ENCODE results near the gene PREP.

Gene PREP

GRCh38 chr6:105276374-105276773 lies 126.5 kb downstream of the PREP start:
- H3K9me3 ChIP-seq (ENCODE audit: control insufficient read depth, low read length) = no peaks in the 10 kb centered on the region
- no peak overlapping the region for H2BK12ac ChIP-seq (ENCODE audit: low read length in 2 of 2)
- H2BK15ac ChIP-seq (ENCODE audit: low read depth, poor library complexity, severe bottlenecking) = no peak overlapping the region
- H3K18ac ChIP-seq (ENCODE audit: low read depth in 1 of 2, low read length in 2 of 2) = no peak overlapping the region
- 100% methylated on average over 2 of the region's 3 CpGs for WGBS
- H2AK5ac ChIP-seq (ENCODE audit: low read length, severe bottlenecking) = no peak overlapping the region
- H3K9ac ChIP-seq (ENCODE audit: low read length) = no peak overlapping the region
- no peak overlapping the region for H4K91ac ChIP-seq (ENCODE audit: low read length)
- H3K23ac ChIP-seq (ENCODE audit: low read length in 2 of 2) = no peak overlapping the region
- H3K79me1 ChIP-seq (replicated peaks; ENCODE audit: low read length, poor library complexity, severe bottlenecking) = no peaks in the 10 kb centered on the region
- H3K4ac ChIP-seq (ENCODE audit: low read depth in 1 of 2, low read length in 2 of 2) = no peak overlapping the region
- H3K4me1 ChIP-seq (ENCODE audit: control insufficient read depth, insufficient read depth, low read depth, low read length) = no peaks in the 10 kb centered on the region
- H3K4me2 ChIP-seq (ENCODE audit: low read length, poor library complexity, severe bottlenecking) = no peak overlapping the region
- H2AFZ ChIP-seq (ENCODE audit: low read depth, low read length) = no peak overlapping the region
- H2BK5ac ChIP-seq (ENCODE audit: low read depth, low read length, poor library complexity, severe bottlenecking) = no peak overlapping the region
- no peak overlapping the region for H3K14ac ChIP-seq (ENCODE audit: low read length in 2 of 2)
- no peak overlapping the region for H3K27ac ChIP-seq (ENCODE audit: low read length, poor library complexity, severe bottlenecking)
- no peak for DNase-seq
- no peak overlapping the region for H4K8ac ChIP-seq (ENCODE audit: low read length)
- peaks cover 22 to 53% of the 10 kb centered on the region in 2 experiments for H3K36me3 ChIP-seq (ENCODE audit: control insufficient read depth in 1 of 2, insufficient read depth in 2 of 2, low read depth in 1 of 2, low read length in 2 of 2)
- no peak overlapping the region for H2BK120ac ChIP-seq (ENCODE audit: low read depth, low read length)
- no peaks in the 10 kb centered on the region for H3K27me3 ChIP-seq (ENCODE audit: control insufficient read depth in 1 of 2, insufficient read depth in 1 of 2, low read length in 2 of 2)
- no peak overlapping the region for H3K4me3 ChIP-seq (ENCODE audit: insufficient read depth in 1 of 2, low read depth in 1 of 2, low read length in 2 of 2)

DNA sequence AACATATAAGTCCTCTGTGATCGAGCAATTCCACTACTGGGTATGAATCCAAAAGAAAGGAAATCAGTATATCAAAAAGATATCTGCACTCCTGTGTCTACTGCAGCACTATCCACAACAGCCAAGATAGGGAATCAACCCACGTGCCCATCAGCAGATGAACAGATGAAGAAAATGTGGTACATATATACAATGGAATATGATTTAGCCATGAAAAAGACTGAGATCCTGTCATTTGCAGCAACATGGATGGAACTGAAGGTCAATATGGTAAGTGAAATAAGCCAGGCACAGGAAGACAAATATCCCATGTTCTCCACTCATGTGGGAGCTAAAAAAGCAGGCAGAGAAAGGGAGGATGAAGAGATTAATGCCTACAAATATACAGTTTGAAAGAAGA lies 127.3 kb downstream of the PREP start:
- H4K91ac ChIP-seq (ENCODE audit: low read length) = no peak overlapping the region
- H3K4ac ChIP-seq (ENCODE audit: low read depth in 1 of 2, low read length in 2 of 2) = no peak overlapping the region
- H3K18ac ChIP-seq (ENCODE audit: low read depth in 1 of 2, low read length in 2 of 2) = no peak overlapping the region
- no peak overlapping the region for H3K14ac ChIP-seq (ENCODE audit: low read length in 2 of 2)
- 92% methylated on average over 2 of the region's 2 CpGs for WGBS
- no peaks in the 10 kb centered on the region for H3K79me1 ChIP-seq (replicated peaks; ENCODE audit: low read length, poor library complexity, severe bottlenecking)
- no peak overlapping the region for H2BK12ac ChIP-seq (ENCODE audit: low read length in 2 of 2)
- no peak overlapping the region for H3K9ac ChIP-seq (ENCODE audit: low read length)
- no peak overlapping the region for H4K8ac ChIP-seq (ENCODE audit: low read length)
- H3K4me1 ChIP-seq (ENCODE audit: control insufficient read depth, insufficient read depth, low read depth, low read length) = no peaks in the 10 kb centered on the region
- no peak overlapping the region for H2BK120ac ChIP-seq (ENCODE audit: low read depth, low read length)
- no peak overlapping the region for H2AFZ ChIP-seq (ENCODE audit: low read depth, low read length)
- H3K23ac ChIP-seq (ENCODE audit: low read length in 2 of 2) = no peak overlapping the region
- no peak overlapping the region for H3K27ac ChIP-seq (ENCODE audit: low read length, poor library complexity, severe bottlenecking)
- peaks cover 21 to 47% of the 10 kb centered on the region in 2 experiments for H3K36me3 ChIP-seq (ENCODE audit: control insufficient read depth in 1 of 2, insufficient read depth in 2 of 2, low read depth in 1 of 2, low read length in 2 of 2)
- no peak overlapping the region for H2BK15ac ChIP-seq (ENCODE audit: low read depth, poor library complexity, severe bottlenecking)
- no peaks in the 10 kb centered on the region for H3K27me3 ChIP-seq (ENCODE audit: control insufficient read depth in 1 of 2, insufficient read depth in 1 of 2, low read length in 2 of 2)
- no peak overlapping the region for H2BK5ac ChIP-seq (ENCODE audit: low read depth, low read length, poor library complexity, severe bottlenecking)
- no peak overlapping the region for H3K4me3 ChIP-seq (ENCODE audit: insufficient read depth in 1 of 2, low read depth in 1 of 2, low read length in 2 of 2)
- H2AK5ac ChIP-seq (ENCODE audit: low read length, severe bottlenecking) = no peak overlapping the region
- no peaks in the 10 kb centered on the region for H3K9me3 ChIP-seq (ENCODE audit: control insufficient read depth, low read length)
- no peak for DNase-seq
- H3K4me2 ChIP-seq (ENCODE audit: low read length, poor library complexity, severe bottlenecking) = no peak overlapping the region

- no peaks in the 10 kb centered on the region for H3K79me1 ChIP-seq (replicated peaks; ENCODE audit: low read length, poor library complexity, severe bottlenecking)
- no peak overlapping the region for H3K4me2 ChIP-seq (ENCODE audit: low read length, poor library complexity, severe bottlenecking)
- no peaks in the 10 kb centered on the region for H3K4me1 ChIP-seq (ENCODE audit: control insufficient read depth, insufficient read depth, low read depth, low read length)
- no peak overlapping the region for H2BK12ac ChIP-seq (ENCODE audit: low read length in 2 of 2)
- no peak overlapping the region for H3K4me3 ChIP-seq (ENCODE audit: insufficient read depth in 1 of 2, low read depth in 1 of 2, low read length in 2 of 2)
- no peak overlapping the region for H2AFZ ChIP-seq (ENCODE audit: low read depth, low read length)
- H3K36me3 ChIP-seq (ENCODE audit: control insufficient read depth in 1 of 2, insufficient read depth in 2 of 2, low read depth in 1 of 2, low read length in 2 of 2) = peaks cover 17 to 41% of the 10 kb centered on the region in 2 experiments
- H4K91ac ChIP-seq (ENCODE audit: low read length) = no peak overlapping the region
- no peak overlapping the region for H4K8ac ChIP-seq (ENCODE audit: low read length)
- H2BK120ac ChIP-seq (ENCODE audit: low read depth, low read length) = no peak overlapping the region
- no peak overlapping the region for H2BK5ac ChIP-seq (ENCODE audit: low read depth, low read length, poor library complexity, severe bottlenecking)
- no peak overlapping the region for H3K4ac ChIP-seq (ENCODE audit: low read depth in 1 of 2, low read length in 2 of 2)
- H3K27ac ChIP-seq (ENCODE audit: low read length, poor library complexity, severe bottlenecking) = no peak overlapping the region
- no peak overlapping the region for H3K23ac ChIP-seq (ENCODE audit: low read length in 2 of 2)
- 99% methylated on average over 4 of the region's 4 CpGs for whole genome bisulfite sequencing
- H3K27me3 ChIP-seq (ENCODE audit: control insufficient read depth in 1 of 2, insufficient read depth in 1 of 2, low read length in 2 of 2) = no peaks in the 10 kb centered on the region
- no peak overlapping the region for H3K18ac ChIP-seq (ENCODE audit: low read depth in 1 of 2, low read length in 2 of 2)
- H3K14ac ChIP-seq (ENCODE audit: low read length in 2 of 2) = no peak overlapping the region
- H2AK5ac ChIP-seq (ENCODE audit: low read length, severe bottlenecking) = no peak overlapping the region
- H3K9me3 ChIP-seq (ENCODE audit: control insufficient read depth, low read length) = no peaks in the 10 kb centered on the region
- DNase-seq = no peak
- no peak overlapping the region for H3K9ac ChIP-seq (ENCODE audit: low read length)
- no peak overlapping the region for H2BK15ac ChIP-seq (ENCODE audit: low read depth, poor library complexity, severe bottlenecking)
Measured at GRCh38 chr6:105274678-105275077, 128.2 kb downstream of the PREP start.

DNA sequence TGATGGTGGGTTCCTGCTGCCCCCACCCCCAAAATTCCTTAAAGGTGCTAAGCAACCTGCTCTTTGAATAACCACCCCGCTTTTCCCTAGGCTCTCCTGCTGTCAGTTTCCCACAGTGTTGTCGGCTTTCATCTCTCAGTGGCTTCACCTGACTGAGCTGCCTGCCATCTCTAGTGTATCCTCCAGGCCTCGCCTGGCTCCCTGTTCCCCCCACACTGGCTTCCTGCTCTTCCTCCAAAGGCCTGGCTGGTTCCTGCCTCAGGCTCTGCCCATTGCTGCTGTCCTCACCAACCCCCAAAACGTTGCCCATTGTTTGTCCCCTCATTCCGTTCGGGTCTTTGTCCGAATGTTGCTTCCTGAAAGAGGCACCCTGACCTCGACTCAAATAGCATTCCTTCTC lies 129.3 kb downstream of the PREP start:
- H3K9me3 ChIP-seq (ENCODE audit: control insufficient read depth, low read length) = no peaks in the 10 kb centered on the region
- H2BK12ac ChIP-seq (ENCODE audit: low read length in 2 of 2) = no peak overlapping the region
- H3K4me2 ChIP-seq (ENCODE audit: low read length, poor library complexity, severe bottlenecking) = no peak overlapping the region
- no peak overlapping the region for H2AFZ ChIP-seq (ENCODE audit: low read depth, low read length)
- no peak overlapping the region for H3K4me3 ChIP-seq (ENCODE audit: insufficient read depth in 1 of 2, low read depth in 1 of 2, low read length in 2 of 2)
- no peak overlapping the region for H3K23ac ChIP-seq (ENCODE audit: low read length in 2 of 2)
- H4K8ac ChIP-seq (ENCODE audit: low read length) = no peak overlapping the region
- no peak overlapping the region for H2AK5ac ChIP-seq (ENCODE audit: low read length, severe bottlenecking)
- H3K18ac ChIP-seq (ENCODE audit: low read depth in 1 of 2, low read length in 2 of 2) = peak overlapping the region in 1 of 2 experiments; percentile 5
- no peak overlapping the region for H3K9ac ChIP-seq (ENCODE audit: low read length)
- H2BK5ac ChIP-seq (ENCODE audit: low read depth, low read length, poor library complexity, severe bottlenecking) = no peak overlapping the region
- no peaks in the 10 kb centered on the region for H3K79me1 ChIP-seq (replicated peaks; ENCODE audit: low read length, poor library complexity, severe bottlenecking)
- H4K91ac ChIP-seq (ENCODE audit: low read length) = no peak overlapping the region
- H3K14ac ChIP-seq (ENCODE audit: low read length in 2 of 2) = no peak overlapping the region
- 86% methylated on average over 7 of the region's 8 CpGs for WGBS
- no peak overlapping the region for H3K27ac ChIP-seq (ENCODE audit: low read length, poor library complexity, severe bottlenecking)
- H3K4me1 ChIP-seq (ENCODE audit: control insufficient read depth, insufficient read depth, low read depth, low read length) = no peaks in the 10 kb centered on the region
- no peak for DNase-seq
- no peak overlapping the region for H2BK120ac ChIP-seq (ENCODE audit: low read depth, low read length)
- no peak overlapping the region for H2BK15ac ChIP-seq (ENCODE audit: low read depth, poor library complexity, severe bottlenecking)
- H3K27me3 ChIP-seq (ENCODE audit: control insufficient read depth in 1 of 2, insufficient read depth in 1 of 2, low read length in 2 of 2) = peaks cover 0 to under 1% of the 10 kb centered on the region in 2 experiments
- H3K36me3 ChIP-seq (ENCODE audit: control insufficient read depth in 1 of 2, insufficient read depth in 2 of 2, low read depth in 1 of 2, low read length in 2 of 2) = peaks cover 14 to 33% of the 10 kb centered on the region in 2 experiments
- no peak overlapping the region for H3K4ac ChIP-seq (ENCODE audit: low read depth in 1 of 2, low read length in 2 of 2)
